OCI-LY1 (cell line): ENCODE data around the gene ABCA13.

ENCODE experiments used
- H2AFZ ChIP-seq: fragments of 200-600 bp; sonication (generic), shearing (Covaris generic); 2 replicates; pipeline ENCODE4 v1.6.0; 2014; ENCODE audit warnings: antibody characterized with exemption, mild to moderate bottlenecking, low read length
- H3F3A ChIP-seq: fragments of 200-600 bp; sonication (generic), shearing (Covaris generic); 2 replicates; pipeline ENCODE4 v1.6.0; 2014; ENCODE audit warnings: mild to moderate bottlenecking, antibody characterized with exemption, low read length, moderate library complexity; ENCODE audit not compliant: insufficient read depth
- H3K27ac ChIP-seq: fragments of 200-600 bp; sonication (generic); 2 replicates; pipeline ENCODE4 v1.5.1; 2014; ENCODE audit warnings: low read length, mixed run types, mild to moderate bottlenecking, low read depth; ENCODE audit not compliant: poor library complexity, severe bottlenecking
- H3K27me3 ChIP-seq: fragments of 200-600 bp; sonication (generic); 2 replicates; pipeline ENCODE4 v1.6.0; 2014; ENCODE audit warnings: antibody characterized with exemption, mild to moderate bottlenecking, low read length, moderate library complexity; ENCODE audit not compliant: insufficient read depth
- H3K36me3 ChIP-seq: fragments of 200-600 bp; sonication (generic); 2 replicates; pipeline ENCODE4 v1.6.1; 2014; ENCODE audit warnings: mild to moderate bottlenecking, antibody characterized with exemption, low read length, moderate library complexity, mixed read lengths; ENCODE audit not compliant: insufficient read depth
- H3K4me1 ChIP-seq: fragments of 200-600 bp; sonication (generic); 2 replicates; pipeline ENCODE4 v1.5.1; 2014; ENCODE audit warnings: mild to moderate bottlenecking, low read length, moderate library complexity; ENCODE audit not compliant: insufficient read depth, severe bottlenecking
- H3K4me2 ChIP-seq: fragments of 200-600 bp; sonication (generic), shearing (Covaris generic); 2 replicates; pipeline ENCODE4 v1.6.1; 2014; ENCODE audit warnings: low read length
- H3K4me3 ChIP-seq: fragments of 200-600 bp; sonication (generic); 2 replicates; pipeline ENCODE4 v1.5.1; 2014; ENCODE audit warnings: low read length, low read depth, mild to moderate bottlenecking, mixed read lengths; ENCODE audit not compliant: poor library complexity, severe bottlenecking
- H3K79me2 ChIP-seq: fragments of 200-600 bp; shearing (Covaris generic); 2 replicates; pipeline ENCODE4 v1.6.1; 2016; ENCODE audit warnings: mixed run types, low read length, mixed read lengths; ENCODE audit not compliant: insufficient read depth
- H3K9ac ChIP-seq: fragments of 200-600 bp; sonication (generic), shearing (Covaris generic); 2 replicates; pipeline ENCODE4 v1.6.1; 2014; ENCODE audit warnings: mild to moderate bottlenecking, low read length, mixed read lengths
- H3K9me2 ChIP-seq: fragments of 200-600 bp; sonication (generic), shearing (Covaris generic); 2 replicates; pipeline ENCODE4 v1.6.1; 2014; ENCODE audit warnings: low read depth, mild to moderate bottlenecking, low read length, mixed read lengths
- H3K9me3 ChIP-seq: fragments of 200-600 bp; shearing (Covaris generic); 2 replicates; pipeline ENCODE4 v1.6.1; 2014; ENCODE audit warnings: low read length, mixed read lengths
- H4K20me1 ChIP-seq: fragments of 200-600 bp; sonication (generic), shearing (Covaris generic); 2 replicates; pipeline ENCODE4 v1.6.0; 2016; ENCODE audit warnings: mild to moderate bottlenecking, low read length; ENCODE audit not compliant: insufficient read depth
- EZH2 ChIP-seq: fragments of 200-600 bp; sonication (generic), shearing (Covaris generic); IDR thresholded peaks from 2 replicates; pipeline ENCODE4 v1.8.0; 2017; ENCODE audit warnings: borderline replicate concordance, mixed run types, mild to moderate bottlenecking, antibody characterized with exemption, low read length, moderate library complexity, mixed read lengths
- TF ChIP-seq, protein P1 (sequence below): fragments of 200-600 bp; sonication (generic), shearing (Covaris generic); IDR thresholded peaks from 2 replicates; pipeline ENCODE4 v1.5.1; 2017; ENCODE audit warnings: mild to moderate bottlenecking, antibody characterized with exemption, low read length, moderate library complexity, mixed read lengths

ABCA13 gene

DNA sequence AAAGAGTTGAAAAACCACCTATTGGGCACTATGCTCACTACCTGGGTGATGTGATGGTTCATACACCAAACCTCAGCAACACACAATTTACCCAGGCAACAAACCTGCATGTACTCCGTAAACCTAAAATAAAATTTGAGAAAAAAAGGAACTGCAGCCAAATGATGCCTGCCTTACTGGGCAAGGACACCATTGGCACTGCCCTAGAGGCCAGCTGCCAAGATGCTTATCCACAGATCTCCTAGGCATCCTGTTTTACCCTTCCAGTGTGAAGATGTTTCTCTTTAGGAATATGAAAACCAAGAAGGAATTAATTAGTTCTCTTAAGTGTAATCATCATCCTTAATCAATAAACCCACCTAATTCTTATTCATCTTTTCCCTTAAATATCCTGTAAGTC is 133.4 kb downstream of the ABCA13 start:
- Histone ChIP-seq H4K20me1 (no peaks in the 10 kb centered on the region), H3K9me2 (no peaks in the 10 kb centered on the region), H3K79me2 (no peaks in the 10 kb centered on the region), H3K27me3 (no peaks in the 10 kb centered on the region), H3K9me3 (no peaks in the 10 kb centered on the region), H3F3A (no peaks in the 10 kb centered on the region), H3K4me1 (no peaks in the 10 kb centered on the region), H3K36me3 (no peaks in the 10 kb centered on the region), H3K4me2 (no peak overlapping the region), H3K27ac (no peak overlapping the region), H3K9ac (no peak overlapping the region), H3K4me3 (no peak overlapping the region), H2AFZ (no peak overlapping the region)
- TF ChIP-seq, protein P1, sequence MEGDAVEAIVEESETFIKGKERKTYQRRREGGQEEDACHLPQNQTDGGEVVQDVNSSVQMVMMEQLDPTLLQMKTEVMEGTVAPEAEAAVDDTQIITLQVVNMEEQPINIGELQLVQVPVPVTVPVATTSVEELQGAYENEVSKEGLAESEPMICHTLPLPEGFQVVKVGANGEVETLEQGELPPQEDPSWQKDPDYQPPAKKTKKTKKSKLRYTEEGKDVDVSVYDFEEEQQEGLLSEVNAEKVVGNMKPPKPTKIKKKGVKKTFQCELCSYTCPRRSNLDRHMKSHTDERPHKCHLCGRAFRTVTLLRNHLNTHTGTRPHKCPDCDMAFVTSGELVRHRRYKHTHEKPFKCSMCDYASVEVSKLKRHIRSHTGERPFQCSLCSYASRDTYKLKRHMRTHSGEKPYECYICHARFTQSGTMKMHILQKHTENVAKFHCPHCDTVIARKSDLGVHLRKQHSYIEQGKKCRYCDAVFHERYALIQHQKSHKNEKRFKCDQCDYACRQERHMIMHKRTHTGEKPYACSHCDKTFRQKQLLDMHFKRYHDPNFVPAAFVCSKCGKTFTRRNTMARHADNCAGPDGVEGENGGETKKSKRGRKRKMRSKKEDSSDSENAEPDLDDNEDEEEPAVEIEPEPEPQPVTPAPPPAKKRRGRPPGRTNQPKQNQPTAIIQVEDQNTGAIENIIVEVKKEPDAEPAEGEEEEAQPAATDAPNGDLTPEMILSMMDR: no peak
- no peak for TF ChIP-seq EZH2

DNA sequence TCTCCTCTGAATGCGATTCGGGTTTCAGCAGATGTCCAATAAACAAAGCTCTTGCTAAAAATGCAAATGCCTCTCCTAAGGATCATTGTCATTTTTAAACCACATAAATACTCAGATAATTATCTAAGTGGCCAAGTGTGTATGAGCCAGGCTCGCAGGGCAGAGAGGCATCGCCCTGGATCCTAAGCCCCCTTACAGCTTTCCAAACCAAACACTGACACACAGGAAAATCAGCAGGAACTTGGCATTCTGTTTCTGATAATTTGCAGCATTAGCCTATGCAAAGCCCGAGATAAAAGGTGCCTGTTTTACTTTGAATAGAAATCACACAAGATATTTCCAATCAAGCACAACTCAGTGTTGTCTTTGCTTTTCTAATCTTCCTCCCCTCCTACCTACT is 134.4 kb downstream of the ABCA13 start:
- Histone ChIP-seq H3K4me1 (no peaks in the 10 kb centered on the region), H3K4me3 (no peak overlapping the region), H3F3A (no peaks in the 10 kb centered on the region), H3K27ac (no peak overlapping the region), H2AFZ (no peak overlapping the region), H3K9ac (no peak overlapping the region), H3K79me2 (no peaks in the 10 kb centered on the region), H3K4me2 (no peak overlapping the region), H4K20me1 (no peaks in the 10 kb centered on the region), H3K9me3 (no peaks in the 10 kb centered on the region), H3K36me3 (no peaks in the 10 kb centered on the region), H3K9me2 (no peaks in the 10 kb centered on the region), H3K27me3 (no peaks in the 10 kb centered on the region)
- TF ChIP-seq, protein P1: no peak
- no peak for TF ChIP-seq EZH2

DNA sequence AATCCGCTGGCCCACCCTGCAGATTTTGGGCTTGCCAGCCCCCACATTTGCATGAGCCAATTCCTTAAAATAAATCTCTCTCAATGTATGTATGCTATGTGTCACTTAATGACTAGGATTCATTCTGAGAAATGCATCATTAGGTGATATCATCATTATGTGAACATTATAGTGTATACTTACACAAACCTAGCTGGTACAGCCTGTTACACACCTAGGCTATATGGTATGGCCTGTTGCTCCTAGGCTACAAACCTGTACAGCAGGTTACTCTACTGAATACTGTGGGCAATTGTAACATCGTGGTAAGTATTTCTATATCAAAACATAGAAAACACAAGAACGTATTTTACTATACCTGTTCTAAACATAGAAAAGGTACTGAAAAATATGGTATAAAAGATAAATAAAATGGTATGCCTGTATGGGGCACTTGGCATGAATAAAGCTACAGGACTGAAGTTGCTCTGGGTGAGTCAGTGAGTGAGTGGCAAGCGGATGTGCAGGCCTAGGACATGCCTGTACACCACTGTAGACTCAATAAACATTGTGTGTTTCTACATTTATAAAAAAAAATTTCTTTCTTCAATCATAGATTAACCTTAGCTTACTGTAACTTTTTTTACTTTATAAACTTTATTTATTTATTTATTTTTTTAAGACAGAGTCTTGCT is 135.9 kb downstream of the ABCA13 start:
- H3K27ac ChIP-seq: no peak overlapping the region
- H3K9me2 ChIP-seq: no peaks in the 10 kb centered on the region
- H3K4me1 ChIP-seq: no peaks in the 10 kb centered on the region
- no peaks in the 10 kb centered on the region for H3K36me3 ChIP-seq
- no peaks in the 10 kb centered on the region for H3K9me3 ChIP-seq
- H2AFZ ChIP-seq: no peak overlapping the region
- no peak overlapping the region for H3K9ac ChIP-seq
- no peaks in the 10 kb centered on the region for H3F3A ChIP-seq
- TF ChIP-seq, protein P1: no peak
- TF ChIP-seq EZH2: no peak
- H3K27me3 ChIP-seq: no peaks in the 10 kb centered on the region
- H3K4me3 ChIP-seq: no peak overlapping the region
- H3K79me2 ChIP-seq: no peaks in the 10 kb centered on the region
- no peak overlapping the region for H3K4me2 ChIP-seq
- H4K20me1 ChIP-seq: no peaks in the 10 kb centered on the region
